HCT116 (cell line): ENCODE measurements around the gene C10orf143. TPM values are rescaled to one million over a fixed set of nuclear protein-coding genes. Genes with fewer than 3 reads are reported as not detected.

Source experiments
- ATAC-seq: fragments of 200-7000 bp; cut with Tn5 transposase; 2 replicates; pipeline ENCODE4 v1.9.1; 2020; ENCODE audit warnings: mild to moderate bottlenecking, moderate library complexity
- BruUV-seq: library from RNA; stranded (reverse); fragments of 400-500 nt; replicated peaks from 2 replicates; lab custom pipeline; 2021; lab: Mats Ljungman, UMichigan
- CTCF ChIA-PET: fragments of 300-600 bp; sonication (Branson Sonifier 250); formaldehyde crosslinking; loops from one replicate; lab custom pipeline; 2021; ENCODE audit warnings: antibody characterized with exemption; lab: Charles Lee
- POLR2A ChIA-PET: fragments of 300-600, 350-600 bp; sonication (Branson Sonifier 250); formaldehyde crosslinking; loops from one replicate; lab custom pipeline; 2021; ENCODE audit warnings: antibody characterized with exemption; lab: Charles Lee
- RAD21 ChIA-PET, 2 experiments: fragments of 300-600 bp; sonication (Branson Sonifier 250); formaldehyde crosslinking; loops; one replicate each; lab custom pipeline; 2023; ENCODE audit warnings: low total read pairs in 2 of 2; ENCODE audit not compliant: uncharacterized antibody in 2 of 2, unreplicated experiment in 2 of 2, low non-redundant PET in 1 of 2; lab: Charles Lee
- DNase-seq: peaks from one replicate; pipeline ENCODE4 v3.0.0-alpha.2; 2010; ENCODE audit warnings: low read depth, low spot score
- H2AFZ ChIP-seq: fragments of 200-600 bp; shearing (Covaris generic), sonication (generic); 2 replicates; pipeline ENCODE4 v1.6.1; 2017; ENCODE audit warnings: low read depth, mixed run types, mixed read lengths, antibody characterized with exemption, low read length; ENCODE audit not compliant: poor library complexity, severe bottlenecking
- H3K27ac ChIP-seq: 2 replicates; pipeline ENCODE4 v1.5.1; 2012; ENCODE audit warnings: low read depth, low read length
- H3K27me3 ChIP-seq: fragments of 200-600 bp; sonication (generic); 2 replicates; pipeline ENCODE4 v1.6.1; 2016; ENCODE audit warnings: mixed run types, low read length, mixed read lengths; ENCODE audit not compliant: insufficient read depth
- H3K36me3 ChIP-seq, 2 experiments: fragments of 200-500 bp in 1 of 2; fragments of 200-600 bp in 1 of 2; sonication (Bioruptor generic) in 1 of 2; sonication (generic) in 1 of 2; 2 replicates each; pipeline versions ENCODE4 v1.5.1 to v1.6.1; 2014 to 2016; ENCODE audit warnings: low read length in 2 of 2, inconsistent platforms in 1 of 2, mixed read lengths in 1 of 2, mixed run types in 1 of 2; ENCODE audit not compliant: insufficient read depth in 2 of 2, control insufficient read depth in 1 of 2
- H3K4me1 ChIP-seq, 2 experiments: fragments of 200-600 bp in 1 of 2; sonication (generic) in 1 of 2; 2 replicates each; pipeline versions ENCODE4 v1.5.1 to v1.6.1; 2012 to 2017; ENCODE audit warnings: low read length in 2 of 2, inconsistent platforms in 1 of 2, mild to moderate bottlenecking in 1 of 2, mixed read lengths in 1 of 2, mixed run types in 1 of 2, moderate library complexity in 1 of 2; ENCODE audit not compliant: insufficient read depth in 2 of 2, control insufficient read depth in 1 of 2
- H3K4me2 ChIP-seq: fragments of 200-600 bp; sonication (generic); 2 replicates; pipeline ENCODE4 v1.6.1; 2017; ENCODE audit warnings: mixed run types, low read length, mixed read lengths
- H3K4me3 ChIP-seq, 2 experiments: fragments of 200-600 bp in 1 of 2; sonication (generic) in 1 of 2; replicated peaks in 1 of 2; 2 replicates each; pipeline ENCODE4 v1.5.1; 2011 to 2016; ENCODE audit warnings: low read length in 2 of 2, control low read depth in 1 of 2, low read depth in 1 of 2, mild to moderate bottlenecking in 1 of 2, mixed read lengths in 1 of 2, mixed run types in 1 of 2
- H3K79me2 ChIP-seq: fragments of 200-600 bp; sonication (generic); 2 replicates; pipeline ENCODE4 v1.6.1; 2017; ENCODE audit warnings: mild to moderate bottlenecking, mixed run types, low read length, moderate library complexity, mixed read lengths; ENCODE audit not compliant: insufficient read depth
- H3K9ac ChIP-seq: fragments of 200-600 bp; sonication (generic); 2 replicates; pipeline ENCODE4 v1.6.1; 2016; ENCODE audit warnings: low read length, mixed read lengths
- H3K9me2 ChIP-seq: fragments of 200-600 bp; sonication (generic), shearing (Covaris generic); 2 replicates; pipeline ENCODE4 v1.6.1; 2017; ENCODE audit warnings: mixed run types, mild to moderate bottlenecking, moderate library complexity; ENCODE audit not compliant: insufficient read depth
- H3K9me3 ChIP-seq, 2 experiments: fragments of 200-500 bp in 1 of 2; fragments of 200-600 bp in 1 of 2; sonication (Bioruptor generic) in 1 of 2; sonication (generic) in 1 of 2; 2 replicates each; pipeline ENCODE4 v1.6.1; 2014 to 2017; ENCODE audit warnings: low read length in 2 of 2, mixed read lengths in 2 of 2, inconsistent platforms in 1 of 2, low read depth in 1 of 2, mild to moderate bottlenecking in 1 of 2, mixed run types in 1 of 2, moderate library complexity in 1 of 2; ENCODE audit not compliant: control insufficient read depth in 1 of 2, insufficient read depth in 1 of 2
- H4K20me1 ChIP-seq: fragments of 200-600 bp; sonication (generic), shearing (Covaris generic); 2 replicates; pipeline ENCODE4 v1.6.1; 2017; ENCODE audit warnings: mixed run types, mild to moderate bottlenecking, moderate library complexity; ENCODE audit not compliant: insufficient read depth
- CEBPB ChIP-seq: IDR thresholded peaks from 2 replicates; pipeline ENCODE4 v1.6.1; 2012; ENCODE audit warnings: low read depth
- EGR1 ChIP-seq: IDR thresholded peaks from 2 replicates; pipeline ENCODE4 v1.6.1; 2012; ENCODE audit warnings: low read depth
- EZH2phosphoT487 ChIP-seq: fragments of 200-600 bp; IDR thresholded peaks from 2 replicates; pipeline ENCODE4 v1.6.1; 2018; ENCODE audit warnings: antibody characterized with exemption, borderline replicate concordance
- POLR2AphosphoS5 ChIP-seq: IDR thresholded peaks from 2 replicates; pipeline ENCODE4 v1.6.1; 2011; ENCODE audit warnings: mild to moderate bottlenecking, low read depth, low read length, moderate library complexity
- SIN3A ChIP-seq: IDR thresholded peaks from 2 replicates; pipeline ENCODE4 v1.6.1; 2012; ENCODE audit warnings: low read depth
- SP1 ChIP-seq: IDR thresholded peaks from 2 replicates; pipeline ENCODE4 v1.6.1; 2012; ENCODE audit warnings: low read depth
- SRF ChIP-seq: IDR thresholded peaks from 2 replicates; pipeline ENCODE4 v1.6.1; 2012; ENCODE audit warnings: low read depth
- YY1 ChIP-seq: IDR thresholded peaks from 2 replicates; pipeline ENCODE4 v1.6.1; 2011; ENCODE audit warnings: low read length, low read depth, moderate library complexity, mild to moderate bottlenecking; ENCODE audit not compliant: insufficient replicate concordance; ENCODE audit errors: extremely low read depth
- ZFX ChIP-seq: fragments of 450-650 bp; IDR thresholded peaks from 2 replicates; pipeline ENCODE4 v1.6.1; 2017
- intact Hi-C: fragments of 100-400 bp; cut with micrococcal nuclease; formaldehyde crosslinking; loops from 2 replicates; pipeline ENCODE4 v1.10.0; 2022
- total RNA-seq: library from RNA; stranded (reverse); gene quantifications from one replicate; pipeline ENCODE4 v1.2.1, GENCODE V29; 2021; ENCODE audit not compliant: unreplicated experiment

Gene C10orf143
- total RNA-seq, 1 experiment from 2014 or later, result 0.66 TPM

DNA sequence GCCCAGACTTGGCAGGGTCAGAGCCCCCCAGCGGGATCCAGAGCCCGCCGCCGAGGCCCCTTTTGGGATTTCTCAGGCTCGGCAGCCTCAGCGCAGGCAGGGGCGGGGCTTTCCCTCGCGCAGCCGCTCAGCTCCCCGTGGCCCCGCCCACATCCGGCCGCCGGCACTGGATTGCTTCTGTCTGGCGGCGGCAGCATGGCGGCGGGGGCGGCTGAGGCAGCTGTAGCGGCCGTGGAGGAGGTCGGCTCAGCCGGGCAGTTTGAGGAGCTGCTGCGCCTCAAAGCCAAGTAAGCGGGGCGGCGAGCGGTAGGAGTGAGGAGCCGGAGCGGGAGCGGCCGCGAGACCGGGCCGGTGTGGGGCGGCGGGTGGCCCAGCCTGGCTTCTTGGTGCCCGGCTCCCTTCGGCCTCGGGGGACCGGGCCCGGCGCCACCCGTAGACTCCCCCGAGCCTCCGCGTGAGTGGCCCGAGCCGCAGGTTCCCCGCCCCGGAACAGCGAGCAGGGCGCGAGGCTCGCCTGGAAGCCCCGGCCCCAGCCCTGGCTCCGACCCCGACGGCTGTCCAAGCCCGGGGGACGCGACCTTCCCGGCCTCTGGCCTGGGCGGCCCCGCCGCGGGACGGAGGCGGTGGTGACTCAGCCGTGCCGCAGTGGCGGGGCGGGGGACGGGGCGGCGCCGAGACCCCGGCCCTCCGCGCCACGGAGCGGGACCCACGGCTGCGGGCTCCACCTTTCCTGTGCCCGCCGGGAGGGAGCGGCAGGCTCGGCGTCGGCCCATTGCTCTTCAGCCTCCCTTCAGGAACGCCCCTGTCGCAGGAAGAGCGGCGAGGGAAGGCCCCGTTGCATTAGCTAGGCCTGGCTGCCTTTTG is 25.8 kb upstream of the C10orf143 start, which contains the start of gene GLRX3:
Gene GLRX3 (plus strand): TSS at position 166 of the 864 bp plus-strand sequence. CDS start 30 bp downstream, at position 196.
- ChIA-PET POLR2A (interaction anchor here (1.0 to 2.9 kb wide), 2 partner anchors 26 kb away, joined by 11 to 13 read pairs; partner anchors contain the start of gene C10orf143), CTCF (interaction anchor here (3.7 kb wide), 1 partner anchor 26 kb away, joined by 16 read pairs; the partner anchor contains the start of gene C10orf143), RAD21 (no interaction called here)
- BruUV-seq, result no TSS peak
- intact Hi-C loops, result loop anchor here (1.0 kb wide), 1 partner anchor 25 kb away; no protein-coding TSS in a partner anchor
- peak within 1 kb of the TSS; percentile 61 to 73 for H3K4me3 ChIP-seq
- peaks cover 8 to 24% of the 10 kb centered on the region in 2 experiments; a peak in 3 of 4 replicates for H3K4me1 ChIP-seq
- peak; percentile 73 for TF ChIP-seq ZFX
- TF ChIP-seq SIN3A, result peak; percentile 59; the same call in 1 of the 2 replicates
- no peak for TF ChIP-seq CEBPB
- TF ChIP-seq EGR1, result peak; percentile 80
- peak; percentile 60 for TF ChIP-seq SRF
- peak; percentile 93 for TF ChIP-seq YY1
- peak; percentile 47; the same call in 1 of the 2 replicates for TF ChIP-seq SP1
- peak; percentile 75 for TF ChIP-seq POLR2AphosphoS5
- no peak for TF ChIP-seq EZH2phosphoT487
- peak within 1 kb of the TSS; percentile 73 for H3K9ac ChIP-seq
- no peak within 1 kb of the TSS for H2AFZ ChIP-seq
- peak within 1 kb of the TSS; percentile 75 for H3K4me2 ChIP-seq
- H4K20me1 ChIP-seq, result 0 out of 2 replicates have a peak, but pooled peaks cover 6% of the 10 kb centered on the region
- H3K9me3 ChIP-seq, result no peaks in the 10 kb centered on the region
- H3K36me3 ChIP-seq, result no peaks in the 10 kb centered on the region
- H3K79me2 ChIP-seq, result peaks cover 48% of the 10 kb centered on the region
- no peaks in the 10 kb centered on the region for H3K27me3 ChIP-seq
- peak; percentile 3 for DNase-seq
- H3K27ac ChIP-seq, result peak within 1 kb of the TSS; percentile 64
- no peaks in the 10 kb centered on the region for H3K9me2 ChIP-seq
- ATAC-seq, result peak; percentile 87
